Naive thymus-derived CD4-positive, alpha-beta T cell (primary cell): ENCODE results near the gene UGT1A10. TPM values are rescaled to one million over a fixed set of nuclear protein-coding genes. Genes with fewer than 3 reads are reported as not detected.

Experiments
- ATAC-seq: fragments of 150-1000 bp; cut with Tn5 transposase; 2 replicates; pipeline ENCODE4 v1.10.0; 2021; ENCODE audit warnings: mild to moderate bottlenecking, moderate library complexity
- CTCF ChIA-PET: fragments of 350-600 bp; sonication (Branson Sonifier 250); formaldehyde crosslinking; loops from one replicate; lab custom pipeline; 2021; ENCODE audit warnings: antibody characterized with exemption; lab: Charles Lee
- POLR2A ChIA-PET: fragments of 350-600 bp; sonication (Branson Sonifier 250); formaldehyde crosslinking; loops from one replicate; lab custom pipeline; 2021; ENCODE audit warnings: antibody characterized with exemption, inconsistent platforms; lab: Charles Lee
- DNase-seq, 9 donors: peaks; one replicate each; pipeline versions ENCODE4 v3.0.0 to v3.0.0-alpha.2; 2020 to 2022; ENCODE audit warnings: mixed read lengths in 1 of 9
- H3K27ac ChIP-seq: one replicate; pipeline ENCODE4 v1.7.0; 2013; ENCODE audit warnings: mild to moderate bottlenecking, low read depth, low read length, moderate library complexity
- H3K27me3 ChIP-seq, 2 donors: one replicate each; pipeline ENCODE4 v1.7.0; 2013; ENCODE audit warnings: low read length in 2 of 2, mild to moderate bottlenecking in 2 of 2, moderate library complexity in 2 of 2; ENCODE audit not compliant: control insufficient read depth in 2 of 2, insufficient read depth in 2 of 2
- H3K36me3 ChIP-seq, 3 experiments: 1 replicate in 2 of 3; 2 replicates in 1 of 3; pipeline ENCODE4 v1.7.0; 2013; ENCODE audit warnings: low read length in 3 of 3, mild to moderate bottlenecking in 3 of 3, moderate library complexity in 1 of 3; ENCODE audit not compliant: insufficient read depth in 3 of 3, control insufficient read depth in 2 of 3
- H3K4me1 ChIP-seq, 2 donors: one replicate each; pipeline ENCODE4 v1.7.0; 2013; ENCODE audit warnings: low read length in 2 of 2, mild to moderate bottlenecking in 2 of 2, moderate library complexity in 1 of 2; ENCODE audit not compliant: control insufficient read depth in 2 of 2, insufficient read depth in 2 of 2
- H3K4me3 ChIP-seq: 2 replicates; pipeline ENCODE4 v1.7.0; 2013; ENCODE audit warnings: mild to moderate bottlenecking, low read length
- H3K9me3 ChIP-seq, 3 experiments: 1 replicate in 2 of 3; 2 replicates in 1 of 3; pipeline ENCODE4 v1.7.0; 2013; ENCODE audit warnings: low read length in 3 of 3; ENCODE audit not compliant: control insufficient read depth in 2 of 3
- H3K27ac Mint-ChIP-seq, 9 donors: one replicate each; pipeline ENCODE4 v1.8.0; 2020 to 2022; ENCODE audit warnings: mixed read lengths in 9 of 9, mild to moderate bottlenecking in 8 of 9, moderate library complexity in 5 of 9, inconsistent platforms in 2 of 9
- H3K27me3 Mint-ChIP-seq, 5 donors: one replicate each; pipeline ENCODE4 v1.8.0; 2021 to 2022; ENCODE audit warnings: mixed read lengths in 5 of 5, mild to moderate bottlenecking in 1 of 5
- H3K36me3 Mint-ChIP-seq, 5 donors: one replicate each; pipeline ENCODE4 v1.8.0; 2020 to 2022; ENCODE audit warnings: mixed read lengths in 5 of 5, mild to moderate bottlenecking in 3 of 5, inconsistent platforms in 1 of 5
- H3K4me1 Mint-ChIP-seq, 7 donors: one replicate each; pipeline ENCODE4 v1.8.0; 2020 to 2022; ENCODE audit warnings: mixed read lengths in 7 of 7, mild to moderate bottlenecking in 3 of 7, inconsistent platforms in 1 of 7
- H3K4me3 Mint-ChIP-seq, 10 donors: one replicate each; pipeline ENCODE4 v1.8.0; 2020 to 2022; ENCODE audit warnings: mild to moderate bottlenecking in 10 of 10, mixed read lengths in 10 of 10, moderate library complexity in 6 of 10, inconsistent platforms in 2 of 10
- H3K9me3 Mint-ChIP-seq, 11 donors: one replicate each; pipeline ENCODE4 v1.8.0; 2020 to 2022; ENCODE audit warnings: mixed read lengths in 11 of 11, mild to moderate bottlenecking in 4 of 11, inconsistent platforms in 1 of 11, moderate library complexity in 1 of 11
- intact Hi-C, 2 donors: fragments of 100-400 bp; cut with micrococcal nuclease; formaldehyde crosslinking; loops; one replicate each; pipeline ENCODE4 v1.15.1; 2023
- polyA plus RNA-seq, 2 donors: library from polyadenylated mRNA; unstranded; fragments of 300-500 nt; fragmentation: Illumina TruSeq; gene quantifications; one replicate each; pipeline ENCODE4 v1.2.3, GENCODE V29; 2021
- total RNA-seq, 6 experiments: library from RNA in 5 of 6; stranded (reverse) in 5 of 6; gene quantifications; 1 replicate in 5 of 6; 2 replicates in 1 of 6; pipeline ENCODE4 v1.2.3 and lab custom pipeline; 2021 to 2026

UGT1A10 gene
- total and polyA plus RNA-seq, 7 experiments from 2014 or later = not detected

DNA sequence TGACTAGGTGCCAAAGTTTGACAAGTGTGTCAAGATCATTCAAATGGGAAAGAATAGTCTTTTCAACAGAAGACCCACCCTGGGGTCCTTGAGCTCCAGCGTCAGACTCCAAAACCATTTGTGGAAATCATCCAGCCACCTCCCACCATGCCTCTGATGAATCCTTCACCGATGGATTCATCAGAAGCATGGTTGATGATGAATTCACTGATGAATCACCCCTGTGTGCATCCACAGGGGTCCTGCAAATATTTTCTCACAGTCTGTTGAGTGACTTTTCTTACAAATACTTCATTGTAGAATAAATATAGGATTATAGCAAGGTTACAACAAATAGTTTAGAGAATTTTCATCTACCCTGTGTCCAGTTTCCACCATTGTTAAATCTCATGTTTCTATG is 39.8 kb downstream of the UGT1A10 start:
- no peaks in the 10 kb centered on the region for H3K36me3 Mint-ChIP-seq

DNA sequence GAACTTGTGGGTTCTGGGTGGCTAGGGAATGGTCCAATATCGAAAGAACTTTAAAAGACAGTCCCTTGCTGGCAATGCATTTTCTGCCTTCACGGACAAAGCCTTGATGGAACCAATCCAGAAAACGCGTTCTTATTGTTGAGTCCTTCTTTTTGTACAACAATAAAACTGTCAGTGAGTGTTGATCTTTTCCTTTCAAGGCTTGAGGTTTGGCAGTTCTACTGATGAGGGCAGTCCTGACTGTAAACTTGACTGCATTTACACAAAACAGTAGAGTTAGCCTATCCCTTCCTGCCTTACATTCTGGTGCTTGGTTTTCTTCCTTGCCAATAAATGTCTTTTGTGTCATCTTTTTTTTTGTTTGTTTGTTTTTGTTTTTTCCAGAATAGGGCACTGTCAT is 42.9 kb downstream of the UGT1A10 start:
- CTCF ChIA-PET = no interaction called here
- Mint-ChIP-seq H3K4me3 (no peak overlapping the region), H3K27me3 (peaks cover 9 to 31% (median 19%) of the 10 kb centered on the region in 5 donors), H3K4me1 (no peaks in the 10 kb centered on the region), H3K9me3 (peaks cover 0 to 1% (median 0%) of the 10 kb centered on the region in 11 donors), H3K36me3 (no peaks in the 10 kb centered on the region), H3K27ac (no peak overlapping the region)
- POLR2A ChIA-PET = no interaction called here
- ATAC-seq (no peak), DNase-seq (no peak)
- no peaks in the 10 kb centered on the region for H3K27me3 ChIP-seq
- no peaks in the 10 kb centered on the region for H3K4me1 ChIP-seq
- no peak overlapping the region for H3K27ac ChIP-seq
- no peak overlapping the region for H3K4me3 ChIP-seq
- no peaks in the 10 kb centered on the region for H3K9me3 ChIP-seq
- intact Hi-C loops = no loop called here
- no peaks in the 10 kb centered on the region for H3K36me3 ChIP-seq

More for the DNA sequence above, 39.8 kb downstream of the UGT1A10 start:
- intact Hi-C loops = no loop called here
- ATAC-seq (no peak), DNase-seq (no peak)
- Histone ChIP-seq H3K27ac (no peak overlapping the region), H3K9me3 (no peaks in the 10 kb centered on the region), H3K4me3 (no peak overlapping the region), H3K27me3 (no peaks in the 10 kb centered on the region), H3K36me3 (no peaks in the 10 kb centered on the region), H3K4me1 (no peaks in the 10 kb centered on the region)
- no peak overlapping the region for H3K4me3 Mint-ChIP-seq
- H3K4me1 Mint-ChIP-seq = no peaks in the 10 kb centered on the region
- H3K27me3 Mint-ChIP-seq = peaks cover 20 to 50% (median 28%) of the 10 kb centered on the region in 5 donors
- POLR2A ChIA-PET = no interaction called here
- peaks cover 0 to 2% (median 0%) of the 10 kb centered on the region in 11 donors for H3K9me3 Mint-ChIP-seq
- CTCF ChIA-PET = no interaction called here
- H3K27ac Mint-ChIP-seq = no peak overlapping the region

DNA sequence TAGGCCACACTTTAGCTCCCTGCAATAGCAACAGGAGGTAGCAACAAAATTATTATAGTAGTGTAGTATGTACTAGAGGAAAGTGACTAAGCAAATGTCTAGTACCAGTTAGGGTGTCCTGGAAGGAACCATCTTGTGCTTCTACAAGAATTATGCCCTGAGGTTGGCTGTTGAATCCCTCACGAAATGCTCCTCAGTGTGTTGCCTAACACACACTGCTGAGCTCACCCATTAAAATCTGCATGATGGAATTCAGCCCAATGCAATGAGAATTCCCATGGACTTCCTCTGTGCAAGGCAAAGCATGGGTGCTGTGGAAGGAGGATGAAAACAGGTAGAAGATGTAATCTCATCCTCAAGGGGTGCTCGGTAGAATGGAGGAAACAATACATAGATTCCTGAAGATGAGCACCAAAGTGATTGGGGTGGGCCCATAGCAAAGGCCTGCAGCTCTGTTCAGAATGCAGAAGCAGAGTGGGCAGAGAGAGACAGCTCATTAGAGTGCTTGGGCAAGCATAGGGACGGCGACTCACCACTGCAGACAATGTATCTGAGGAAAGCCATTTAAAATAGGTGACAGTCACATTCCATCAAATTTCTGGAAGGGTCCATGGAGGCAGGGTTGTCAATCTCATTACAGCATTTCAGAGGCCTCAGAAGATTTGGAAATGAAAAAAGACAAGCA is 44.3 kb downstream of the UGT1A10 start:
- H3K4me1 Mint-ChIP-seq = no peaks in the 10 kb centered on the region
- no peak overlapping the region for H3K4me3 Mint-ChIP-seq
- Histone ChIP-seq H3K36me3 (no peaks in the 10 kb centered on the region), H3K4me3 (no peak overlapping the region), H3K9me3 (no peaks in the 10 kb centered on the region), H3K4me1 (no peaks in the 10 kb centered on the region), H3K27me3 (no peaks in the 10 kb centered on the region), H3K27ac (no peak overlapping the region)
- H3K36me3 Mint-ChIP-seq = no peaks in the 10 kb centered on the region
- H3K27me3 Mint-ChIP-seq = peaks cover 9 to 31% (median 22%) of the 10 kb centered on the region in 5 donors
- ChIA-PET POLR2A (interaction anchor here (0.7 kb wide), 1 partner anchor 9 kb away, joined by 3 read pairs; the partner anchor contains the start of gene UGT1A9), CTCF (no interaction called here)
- no peak overlapping the region for H3K27ac Mint-ChIP-seq
- ATAC-seq (no peak), DNase-seq (no peak)
- peaks cover 0 to 1% (median 0%) of the 10 kb centered on the region in 11 donors for H3K9me3 Mint-ChIP-seq
- intact Hi-C loops = no loop called here

DNA sequence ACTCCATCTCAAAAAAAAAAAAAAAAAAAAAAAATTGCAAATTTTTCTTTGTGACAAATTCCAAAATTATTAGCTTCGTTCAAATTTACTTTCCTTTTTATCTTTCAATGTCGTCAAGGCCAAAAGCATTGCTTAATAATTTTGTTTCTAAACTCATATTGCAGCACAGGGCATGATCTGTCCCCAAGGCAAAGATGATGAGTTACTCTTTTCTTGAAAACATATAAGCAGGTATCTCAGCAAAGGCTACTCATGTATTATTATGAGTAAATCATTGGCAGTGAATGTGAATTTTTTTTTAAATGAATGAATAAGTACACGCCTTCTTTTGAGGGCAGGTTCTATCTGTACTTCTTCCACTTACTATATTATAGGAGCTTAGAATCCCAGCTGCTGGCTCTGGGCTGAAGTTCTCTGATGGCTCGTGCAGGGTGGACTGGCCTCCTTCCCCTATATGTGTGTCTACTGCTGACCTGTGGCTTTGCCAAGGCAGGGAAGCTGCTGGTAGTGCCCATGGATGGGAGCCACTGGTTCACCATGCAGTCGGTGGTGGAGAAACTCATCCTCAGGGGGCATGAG is 45.4 kb downstream of the UGT1A10 start, which contains the start of gene UGT1A7:
Gene UGT1A7, plus strand, starts transcription at position 381 of the 579 bp plus-strand sequence. Its CDS starts 37 bp downstream, at position 418.
- H3K4me1 ChIP-seq = no peaks in the 10 kb centered on the region
- Mint-ChIP-seq H3K27ac (no peak within 1 kb of the TSS), H3K4me1 (no peaks in the 10 kb centered on the region), H3K36me3 (no peaks in the 10 kb centered on the region), H3K9me3 (no peaks in the 10 kb centered on the region), H3K4me3 (no peak within 1 kb of the TSS), H3K27me3 (peaks cover 11 to 26% (median 19%) of the 10 kb centered on the region in 5 donors)
- no peaks in the 10 kb centered on the region for H3K36me3 ChIP-seq
- ATAC-seq (no peak), DNase-seq (no peak)
- H3K9me3 ChIP-seq = no peaks in the 10 kb centered on the region
- no peak within 1 kb of the TSS for H3K4me3 ChIP-seq
- intact Hi-C loops = no loop called here
- no peak within 1 kb of the TSS for H3K27ac ChIP-seq
- ChIA-PET POLR2A (no interaction called here), CTCF (no interaction called here)
- no peaks in the 10 kb centered on the region for H3K27me3 ChIP-seq

DNA sequence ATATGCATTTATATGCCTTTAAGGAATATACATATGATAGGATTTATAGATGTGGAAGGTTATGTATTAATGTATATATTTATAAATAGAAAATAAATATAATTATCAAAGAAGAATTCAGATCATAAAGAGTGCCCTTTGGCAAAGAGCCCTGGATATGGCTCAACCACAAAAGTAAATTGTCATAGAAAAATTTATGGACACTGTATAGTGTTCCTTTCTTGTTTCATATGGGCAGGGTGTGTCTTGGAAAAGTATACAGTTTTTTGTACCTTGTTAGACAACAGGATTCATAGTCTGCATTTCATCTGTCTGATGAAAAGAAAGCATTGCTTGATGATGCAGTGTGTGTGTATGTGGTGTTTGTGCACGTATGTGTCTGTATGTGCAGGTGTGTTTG is 48.4 kb downstream of the UGT1A10 start:
- Histone ChIP-seq H3K27ac (no peak overlapping the region), H3K36me3 (no peaks in the 10 kb centered on the region)
- H3K27me3 Mint-ChIP-seq = peaks cover 6 to 20% (median 9%) of the 10 kb centered on the region in 5 donors

DNA sequence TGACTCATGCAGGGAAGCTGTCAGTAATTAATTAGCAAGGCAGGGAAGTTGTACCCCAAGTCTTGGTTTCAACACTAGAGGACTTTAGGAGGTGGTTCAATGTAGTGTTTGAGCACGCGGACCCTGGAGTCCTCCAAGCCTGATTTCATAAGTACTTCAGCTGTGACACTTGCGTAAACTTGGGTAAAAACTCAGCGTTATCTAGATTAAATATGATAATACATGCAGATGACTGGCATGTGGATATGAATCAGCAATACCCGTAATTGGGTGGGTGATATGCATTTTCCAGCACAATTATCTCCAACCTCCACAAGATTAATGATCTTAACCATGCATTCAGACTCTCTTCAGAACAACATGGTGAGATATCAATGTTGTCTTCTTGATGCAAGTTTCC is 50.7 kb downstream of the UGT1A10 start:
- no peak overlapping the region for H3K4me3 Mint-ChIP-seq
- ChIA-PET POLR2A (no interaction called here), CTCF (no interaction called here)
- H3K27ac ChIP-seq = no peak overlapping the region
- no peak for DNase-seq
- H3K4me1 ChIP-seq = no peaks in the 10 kb centered on the region
- peak; percentile 64 for ATAC-seq
- peaks cover 0 to 2% (median 0%) of the 10 kb centered on the region in 11 donors for H3K9me3 Mint-ChIP-seq
- intact Hi-C loops = no loop called here
- H3K36me3 ChIP-seq = no peaks in the 10 kb centered on the region
- H3K9me3 ChIP-seq = no peaks in the 10 kb centered on the region
- H3K27ac Mint-ChIP-seq = no peak overlapping the region
- H3K27me3 ChIP-seq = no peaks in the 10 kb centered on the region
- peaks cover 4 to 20% (median 6%) of the 10 kb centered on the region in 5 donors for H3K27me3 Mint-ChIP-seq
- H3K4me1 Mint-ChIP-seq = no peaks in the 10 kb centered on the region
- H3K36me3 Mint-ChIP-seq = peaks cover 0 to 4% (median 0%) of the 10 kb centered on the region in 5 donors
- H3K4me3 ChIP-seq = no peak overlapping the region

More for the DNA sequence above, 48.4 kb downstream of the UGT1A10 start:
- peaks cover 0 to 2% (median 0%) of the 10 kb centered on the region in 11 donors for H3K9me3 Mint-ChIP-seq
- H3K36me3 Mint-ChIP-seq = peaks cover 0 to 4% (median 0%) of the 10 kb centered on the region in 5 donors
- Histone ChIP-seq H3K27me3 (no peaks in the 10 kb centered on the region), H3K4me1 (no peaks in the 10 kb centered on the region), H3K9me3 (no peaks in the 10 kb centered on the region), H3K4me3 (no peak overlapping the region)
- H3K27ac Mint-ChIP-seq = no peak overlapping the region
- no peak for ATAC-seq
- no peak overlapping the region for H3K4me3 Mint-ChIP-seq
- CTCF ChIA-PET = interaction anchor here (0.6 kb wide), 1 partner anchor 48 kb away, joined by 6 read pairs; no protein-coding TSS in a partner anchor
- POLR2A ChIA-PET = no interaction called here
- DNase-seq = no peak
- no peaks in the 10 kb centered on the region for H3K4me1 Mint-ChIP-seq
- intact Hi-C loops = no loop called here
